ENCODE results near the gene BICD1.

The BICD1 gene

GRCh38 chr12:32344047-32344446 is 237.4 kb downstream of the BICD1 start:
- no peak for DNase-seq (ENCODE audit: low spot score)

DNA sequence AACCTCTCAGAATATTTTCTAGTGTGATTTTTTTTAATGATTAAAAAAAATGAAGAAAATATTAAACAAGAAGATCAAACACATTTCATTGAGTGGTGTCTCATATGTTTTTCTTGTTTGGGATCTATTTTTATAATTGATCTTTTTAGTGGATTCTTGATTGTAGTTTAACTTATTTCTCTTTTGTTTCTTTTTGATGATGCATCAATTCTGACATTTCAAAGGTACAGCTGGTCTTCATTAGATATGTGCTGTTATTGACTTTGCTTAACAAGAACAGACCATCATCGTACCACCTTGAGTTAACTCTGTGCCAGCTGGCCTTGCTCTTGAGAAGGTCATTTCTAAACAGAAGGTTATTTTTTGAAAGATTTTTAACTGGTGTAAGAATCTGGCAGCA is 246.9 kb downstream of the BICD1 start:
- DNase-seq (ENCODE audit: low spot score) = no peak

DNA sequence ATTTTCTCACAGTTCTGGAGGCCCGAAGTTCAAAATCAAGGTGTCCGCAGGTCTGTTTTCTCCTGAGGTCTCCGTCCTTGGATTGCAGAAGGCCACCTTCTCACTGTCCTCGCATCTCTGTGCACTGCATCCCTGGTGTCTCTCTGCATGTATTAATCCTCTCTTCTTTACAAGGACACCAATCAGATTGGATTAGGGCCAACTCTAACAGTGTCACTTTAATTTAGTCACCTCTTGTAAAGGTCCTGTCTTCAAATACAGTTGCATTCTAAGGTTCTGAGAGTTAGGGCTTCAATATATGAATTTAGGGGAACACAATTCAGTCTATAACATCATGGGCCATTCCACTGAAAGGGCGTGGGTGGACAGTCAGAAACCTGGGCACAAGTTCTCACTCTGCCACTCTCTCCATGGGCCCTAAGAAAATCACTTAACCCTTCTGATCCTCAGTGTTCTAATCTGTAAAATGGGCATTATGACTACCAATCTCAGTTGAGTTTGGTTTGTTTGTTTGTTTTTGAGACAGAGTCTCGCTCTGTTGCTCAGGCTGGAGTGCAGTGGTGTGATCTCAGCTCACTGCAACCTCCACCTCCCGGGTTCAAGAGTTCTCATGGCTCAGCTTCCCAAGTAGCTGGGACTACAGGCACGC is 251.1 kb downstream of the BICD1 start:
- no peak for DNase-seq (ENCODE audit: low spot score)

- DNase-seq (ENCODE audit: low spot score) = no peak
These were observed 254.3 kb downstream of the BICD1 start for GRCh38 chr12:32360956-32361355.

DNA sequence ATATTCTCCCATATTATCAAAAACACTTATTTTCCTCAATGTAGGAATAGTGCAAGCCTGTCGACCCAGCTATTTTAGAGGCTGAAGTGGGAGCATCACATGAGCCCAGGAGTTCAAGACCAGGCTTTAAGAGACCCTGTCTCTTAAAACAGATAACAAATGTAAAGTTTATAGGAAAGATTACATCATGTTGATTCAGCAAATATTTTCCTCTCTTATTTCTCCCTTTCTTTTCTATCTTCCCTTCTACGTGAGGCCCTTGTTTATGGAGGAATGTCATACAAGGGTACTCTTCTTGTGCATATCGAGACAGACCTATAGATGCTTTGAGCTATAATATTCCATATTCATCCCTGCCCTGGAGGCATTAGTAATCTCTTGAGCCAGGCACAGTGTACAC is 256.2 kb downstream of the BICD1 start:
- no peak for DNase-seq (ENCODE audit: low spot score)

DNA sequence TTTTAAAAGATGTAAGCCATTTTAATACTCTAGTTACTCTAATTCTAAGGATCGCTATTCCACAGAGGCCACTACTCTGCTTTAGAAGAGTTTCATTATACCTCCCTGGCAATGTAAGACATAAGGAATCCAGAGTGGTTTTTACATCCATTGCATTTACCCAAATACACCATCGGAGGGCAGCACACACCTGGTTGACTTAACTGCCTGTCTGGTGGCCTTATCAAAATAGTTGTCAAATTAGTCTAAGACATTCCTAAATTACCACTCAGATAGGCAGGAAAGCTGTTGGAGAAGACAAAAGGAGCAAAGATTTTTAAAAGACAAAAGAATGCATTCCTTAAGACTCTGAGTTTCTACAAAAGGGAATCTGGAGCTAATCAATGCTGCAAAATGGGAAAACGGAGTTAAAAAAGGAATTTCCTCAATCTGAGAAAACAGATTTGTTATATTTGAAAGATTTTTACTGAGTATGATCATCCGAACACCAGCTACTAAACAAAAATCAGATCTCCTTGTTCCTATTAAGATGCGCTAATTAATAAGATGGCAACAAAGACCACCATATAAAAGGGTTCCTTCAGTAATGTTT is 258.9 kb downstream of the BICD1 start:
- DNase-seq (ENCODE audit: low spot score) = peak; percentile 50

- no peak for DNase-seq (ENCODE audit: low spot score)
These were observed 260.1 kb downstream of the BICD1 start for GRCh38 chr12:32366714-32367113.

DNA sequence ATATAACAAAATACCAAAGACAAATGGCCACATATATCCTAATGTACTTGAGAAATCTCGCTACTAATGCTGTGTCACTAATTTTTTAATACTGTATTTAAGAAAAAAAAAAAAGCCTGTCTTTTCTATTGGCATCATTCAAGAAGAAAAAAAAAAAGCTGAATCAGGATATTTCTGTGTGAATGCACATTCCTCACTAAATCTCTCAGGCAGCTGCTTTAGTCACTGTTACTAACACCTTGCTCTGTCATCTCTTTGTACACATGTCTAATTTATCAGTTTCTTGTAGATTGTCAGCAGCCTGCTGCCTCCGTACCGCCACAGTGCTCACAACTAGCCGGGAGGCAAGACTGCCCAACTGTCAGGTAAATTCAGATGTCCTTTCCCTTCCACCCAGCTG is 260.7 kb downstream of the BICD1 start:
- DNase-seq (ENCODE audit: low spot score) = no peak

DNA sequence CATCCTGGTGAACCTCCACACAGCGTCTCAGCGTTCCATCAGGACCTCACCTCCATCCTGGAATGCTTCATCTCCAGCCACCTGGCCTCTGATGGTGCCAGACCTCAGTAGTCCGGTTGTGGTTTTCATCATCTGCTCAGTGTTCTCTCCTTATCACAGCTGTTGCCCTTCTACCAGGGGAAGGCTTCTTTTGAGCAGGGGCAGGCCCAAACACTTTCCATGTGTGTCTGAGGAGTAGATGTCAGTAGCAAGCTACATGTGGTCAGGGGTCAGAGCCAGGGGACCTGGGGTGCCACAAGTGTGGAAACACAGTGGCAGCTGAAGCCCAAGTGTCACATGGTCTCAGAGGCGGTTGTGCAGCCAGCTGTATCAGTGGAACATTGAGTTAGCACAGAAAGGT is 262.6 kb downstream of the BICD1 start:
- DNase-seq (ENCODE audit: low spot score) = no peak

- no peak for DNase-seq (ENCODE audit: low spot score)
These were observed 270.9 kb downstream of the BICD1 start for GRCh38 chr12:32377344-32378055.

- no peak for DNase-seq (ENCODE audit: low spot score)
These were observed 272.6 kb downstream of the BICD1 start for GRCh38 chr12:32379213-32379612.

GRCh38 chr12:32379667-32380066 is 273.0 kb downstream of the BICD1 start:
- no peak for DNase-seq (ENCODE audit: low spot score)

- no peak for DNase-seq (ENCODE audit: low spot score)
These were observed 275.6 kb downstream of the BICD1 start for GRCh38 chr12:32382226-32382625.

DNA sequence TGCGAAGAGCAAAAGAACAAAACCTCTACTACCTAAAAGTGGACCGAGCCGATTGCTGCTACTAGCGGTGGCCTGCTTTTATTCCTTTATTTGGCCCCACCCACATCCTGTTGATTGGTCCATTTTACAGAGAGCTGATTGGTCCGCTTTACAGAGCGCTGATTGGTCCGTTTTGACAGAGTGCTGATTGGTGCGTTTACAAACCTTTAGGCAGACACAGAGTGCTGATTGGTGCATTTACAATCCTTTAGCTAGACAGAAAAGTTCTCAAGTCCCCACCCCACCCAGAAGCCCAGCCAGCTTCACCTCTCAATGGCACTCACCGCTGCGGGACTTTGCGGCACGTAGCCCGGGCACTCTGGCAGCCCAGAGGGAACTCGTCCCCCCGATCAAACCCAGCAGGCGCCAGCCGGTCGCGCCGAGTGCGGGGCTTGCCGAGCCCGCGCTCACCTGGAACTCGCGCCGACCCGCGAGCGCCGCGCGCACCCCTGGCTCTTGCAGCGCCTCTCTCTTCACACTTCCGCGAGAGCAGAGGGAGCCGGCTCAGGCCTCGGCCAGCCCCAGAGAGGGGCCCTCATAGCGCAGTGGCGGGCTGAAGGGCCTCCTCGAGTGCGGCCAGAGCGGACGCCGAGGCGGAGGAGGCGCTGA is 284.0 kb downstream of the BICD1 start:
- DNase-seq (ENCODE audit: low spot score) = no peak

GRCh38 chr12:32395026-32395425 is 288.4 kb downstream of the BICD1 start:
- no peak for DNase-seq (ENCODE audit: low spot score)

DNA sequence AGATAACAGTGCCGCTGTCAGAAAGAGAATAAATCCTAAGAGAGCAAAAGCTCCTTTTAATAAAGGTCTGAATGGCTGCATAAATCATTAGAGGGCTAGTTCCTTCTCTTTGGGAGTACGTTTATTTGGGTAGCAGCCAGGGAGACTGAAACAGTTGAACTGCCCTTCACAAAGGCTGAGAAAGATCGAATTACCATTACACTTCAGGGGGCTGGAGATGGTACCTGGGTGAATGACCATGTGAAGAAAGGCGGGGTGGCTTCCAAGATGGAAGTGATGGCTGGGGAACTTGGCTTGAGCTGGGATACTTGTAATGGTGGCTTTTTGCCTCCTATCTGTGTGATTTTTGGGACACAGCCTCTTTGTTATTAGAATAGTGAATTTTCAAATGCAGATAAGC is 291.0 kb downstream of the BICD1 start:
- DNase-seq (ENCODE audit: low spot score) = no peak

DNA sequence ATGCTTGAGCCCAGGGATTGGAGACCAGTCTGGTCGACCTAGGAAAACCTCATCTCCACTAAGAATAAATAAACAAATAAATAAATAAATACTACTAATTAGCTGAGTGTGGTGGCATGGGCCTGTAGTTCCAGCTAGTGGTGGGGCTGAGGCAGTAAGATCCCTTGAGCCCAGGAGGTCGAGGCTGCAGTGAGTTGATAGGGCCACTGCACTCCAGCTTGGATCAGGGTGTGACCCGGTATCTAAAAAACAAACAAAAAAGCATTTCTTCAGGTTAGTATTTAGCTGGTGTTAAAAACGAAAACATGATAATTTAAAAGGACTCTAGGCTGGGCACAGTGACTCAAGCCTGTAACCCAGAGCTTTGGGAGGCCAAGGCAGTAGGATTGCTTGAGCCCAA is 291.5 kb downstream of the BICD1 start:
- DNase-seq (ENCODE audit: low spot score) = no peak

- DNase-seq (ENCODE audit: low spot score) = no peak
These were observed 292.2 kb downstream of the BICD1 start for GRCh38 chr12:32398816-32399369.

DNA sequence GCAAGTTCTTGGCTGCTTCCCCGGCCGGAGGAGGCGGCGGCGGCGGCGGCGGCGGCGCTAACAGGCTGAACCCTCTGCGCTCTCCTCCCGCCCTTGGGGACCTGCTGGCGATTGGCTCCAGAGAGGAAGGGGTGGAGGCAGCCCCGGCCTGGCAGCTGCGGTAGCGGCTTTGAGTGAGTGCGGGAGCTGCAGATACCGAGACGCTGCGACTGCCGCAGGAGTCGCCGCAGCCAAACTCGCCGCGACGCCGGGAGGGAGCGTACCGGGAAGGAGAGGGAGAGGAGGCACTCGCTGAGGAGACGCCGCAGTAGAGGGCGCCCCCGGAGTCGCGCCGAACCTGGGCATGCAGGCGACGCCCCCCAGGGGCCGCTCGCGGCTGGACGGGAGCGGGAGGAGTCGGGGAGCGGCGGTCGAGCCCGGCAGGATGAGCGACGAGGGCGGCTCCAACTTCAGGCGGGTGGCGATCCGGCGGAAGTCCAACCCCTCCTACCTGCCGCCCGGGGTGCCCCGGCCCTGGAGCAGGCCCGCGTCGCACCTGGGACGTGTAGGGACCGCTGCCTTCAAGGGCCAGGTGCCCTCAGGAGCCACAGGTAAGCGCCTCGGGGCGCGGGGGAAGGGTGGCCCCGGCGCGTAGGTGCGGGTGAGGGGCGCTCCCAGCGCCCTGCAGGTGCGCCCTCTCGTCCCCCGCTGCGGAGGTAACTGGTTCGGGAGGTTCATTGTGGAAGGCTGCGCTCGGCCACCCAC is 292.9 kb downstream of the BICD1 start, which contains the start of gene FGD4:
Gene FGD4, plus strand, starts transcription at position 189 of the 744 bp plus-strand sequence.
- DNase-seq (ENCODE audit: low spot score) = peak; percentile 20

DNA sequence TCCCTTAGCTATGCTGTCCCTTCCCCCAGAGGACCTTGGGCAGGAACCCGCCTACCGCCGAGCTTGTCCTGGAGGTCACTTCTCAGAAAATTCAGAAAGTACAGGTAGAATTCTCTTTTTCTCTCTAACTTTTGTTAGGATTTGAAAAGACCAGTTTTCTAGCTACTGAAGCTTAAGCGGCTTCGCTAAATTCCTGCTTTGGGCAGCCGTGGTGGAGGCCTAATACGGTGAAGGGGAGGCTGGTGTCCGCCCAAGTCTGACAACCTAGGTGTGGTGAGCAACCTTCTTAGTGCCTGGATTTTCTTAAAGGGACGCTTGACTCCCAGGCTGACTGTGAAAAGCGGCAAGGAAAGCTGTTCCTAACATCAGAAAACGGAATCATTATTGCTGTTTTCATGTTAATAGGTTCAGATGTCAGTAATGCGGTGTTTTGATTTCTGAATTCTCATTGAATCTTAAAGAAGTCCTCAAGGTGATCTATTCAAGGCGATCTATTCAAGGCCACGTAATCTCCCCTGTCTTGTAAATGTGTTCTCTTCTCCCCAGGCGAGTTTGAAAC is 293.5 kb downstream of the BICD1 start:
- no peak for DNase-seq (ENCODE audit: low spot score)

- DNase-seq (ENCODE audit: low spot score) = no peak
These were observed 294.2 kb downstream of the BICD1 start for GRCh38 chr12:32400866-32401265.

- no peak for DNase-seq (ENCODE audit: low spot score)
These were observed 295.5 kb downstream of the BICD1 start for GRCh38 chr12:32402170-32402569.
